ENCODE data around the gene FBXL7. TPM values are rescaled to one million over a fixed set of nuclear protein-coding genes. Genes with fewer than 3 reads are reported as not detected.

FBXL7 gene
- total RNA-seq, 1 donor from 2014 or later = 13.3 TPM

- intact Hi-C loops (cut with DNase I) = no loop called here
- Histone ChIP-seq H3K27me3 (no peaks in the 10 kb centered on the region), H3K4me1 (peaks cover 4% of the 10 kb centered on the region), H3K9me3 (no peaks in the 10 kb centered on the region), H3K27ac (no peak overlapping the region), H3K36me3 (no peaks in the 10 kb centered on the region), H3K4me3 (no peak overlapping the region)
- DNase-seq (no peak), ATAC-seq (no peak)
- TF ChIP-seq CTCF (IDR thresholded peaks at IDR 0.05) = no peak
These were observed 333.4 kb downstream of the FBXL7 start for GRCh38 chr5:15833365-15833764.

- no peaks in the 10 kb centered on the region for H3K36me3 ChIP-seq
- ATAC-seq = no peak
- peaks cover 4% of the 10 kb centered on the region for H3K4me1 ChIP-seq
- no peak overlapping the region for H3K27ac ChIP-seq
- no peak for TF ChIP-seq CTCF (IDR thresholded peaks at IDR 0.05)
- no peak overlapping the region for H3K4me3 ChIP-seq
- no peaks in the 10 kb centered on the region for H3K27me3 ChIP-seq
- intact Hi-C loops (cut with DNase I) = no loop called here
- H3K9me3 ChIP-seq = no peaks in the 10 kb centered on the region
- DNase-seq = no peak
These were observed 334.7 kb downstream of the FBXL7 start for GRCh38 chr5:15834596-15835245.

- H3K36me3 ChIP-seq = no peaks in the 10 kb centered on the region
- no peak for DNase-seq
- H3K9me3 ChIP-seq = no peaks in the 10 kb centered on the region
- H3K27me3 ChIP-seq = no peaks in the 10 kb centered on the region
- intact Hi-C loops (cut with DNase I) = no loop called here
- ATAC-seq = no peak
- H3K4me1 ChIP-seq = peaks cover 4% of the 10 kb centered on the region
- TF ChIP-seq CTCF (IDR thresholded peaks at IDR 0.05) = no peak
- no peak overlapping the region for H3K27ac ChIP-seq
- no peak overlapping the region for H3K4me3 ChIP-seq
These were observed 335.5 kb downstream of the FBXL7 start for GRCh38 chr5:15835514-15835913.

- H3K4me1 ChIP-seq = peaks cover 4% of the 10 kb centered on the region
- no peak for TF ChIP-seq CTCF (IDR thresholded peaks at IDR 0.05)
- no peak overlapping the region for H3K4me3 ChIP-seq
- peaks cover 4% of the 10 kb centered on the region for H3K9me3 ChIP-seq
- ATAC-seq (no peak), DNase-seq (no peak)
- H3K27ac ChIP-seq = no peak overlapping the region
- no peaks in the 10 kb centered on the region for H3K27me3 ChIP-seq
- intact Hi-C loops (cut with DNase I) = no loop called here
- H3K36me3 ChIP-seq = no peaks in the 10 kb centered on the region
These were observed 337.7 kb downstream of the FBXL7 start for GRCh38 chr5:15837551-15838289.

- H3K36me3 ChIP-seq = no peaks in the 10 kb centered on the region
- no peaks in the 10 kb centered on the region for H3K4me1 ChIP-seq
- intact Hi-C loops (cut with DNase I) = no loop called here
- H3K27ac ChIP-seq = no peak overlapping the region
- TF ChIP-seq CTCF (IDR thresholded peaks at IDR 0.05) = no peak
- ATAC-seq (no peak), DNase-seq (no peak)
- H3K27me3 ChIP-seq = no peaks in the 10 kb centered on the region
- H3K4me3 ChIP-seq = no peak overlapping the region
- H3K9me3 ChIP-seq = peaks cover 4% of the 10 kb centered on the region
These were observed 344.3 kb downstream of the FBXL7 start for GRCh38 chr5:15844253-15844652.
